Prostate gland (tissue), 2 donors: ENCODE measurements around the gene AQP12B.

Experiments
- POLR2A ChIP-seq: fragments of 450-650 bp; IDR thresholded peaks from one replicate; pipeline ENCODE4 v1.6.1; 2016; ENCODE audit warnings: antibody characterized with exemption, mild to moderate bottlenecking
- TF ChIP-seq, protein P1 (sequence below), 4 experiments: fragments of 200-600 bp in 2 of 4; fragments of 450-650 bp in 2 of 4; sonication (generic) in 2 of 4; IDR thresholded peaks; 1 replicate in 3 of 4; 2 replicates in 1 of 4; pipeline ENCODE4 v1.5.1; 2016 to 2019; ENCODE audit warnings: antibody characterized with exemption in 4 of 4, mild to moderate bottlenecking in 2 of 4, moderate library complexity in 2 of 4

DNA sequence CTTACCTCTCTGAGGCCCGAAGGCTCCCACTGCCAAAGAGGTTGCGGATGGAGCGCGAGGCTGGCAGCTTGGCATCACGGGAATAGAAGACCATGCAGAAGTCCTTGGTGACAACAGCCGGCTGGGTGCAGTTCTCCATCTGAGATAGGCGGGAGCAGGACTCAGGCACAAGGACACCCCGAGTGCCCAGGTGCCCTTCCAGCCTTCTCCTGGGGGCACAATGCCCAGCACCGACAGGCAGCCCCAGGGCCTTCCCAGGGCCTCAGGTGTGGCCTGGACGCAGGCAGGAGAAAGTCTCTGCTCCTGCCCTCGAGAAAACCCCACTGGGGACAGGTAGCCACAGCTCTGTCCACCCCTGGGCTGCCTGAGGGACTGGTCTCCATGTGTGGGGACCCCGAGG lies 42.6 kb upstream of the AQP12B start:
- TF ChIP-seq, protein P1, sequence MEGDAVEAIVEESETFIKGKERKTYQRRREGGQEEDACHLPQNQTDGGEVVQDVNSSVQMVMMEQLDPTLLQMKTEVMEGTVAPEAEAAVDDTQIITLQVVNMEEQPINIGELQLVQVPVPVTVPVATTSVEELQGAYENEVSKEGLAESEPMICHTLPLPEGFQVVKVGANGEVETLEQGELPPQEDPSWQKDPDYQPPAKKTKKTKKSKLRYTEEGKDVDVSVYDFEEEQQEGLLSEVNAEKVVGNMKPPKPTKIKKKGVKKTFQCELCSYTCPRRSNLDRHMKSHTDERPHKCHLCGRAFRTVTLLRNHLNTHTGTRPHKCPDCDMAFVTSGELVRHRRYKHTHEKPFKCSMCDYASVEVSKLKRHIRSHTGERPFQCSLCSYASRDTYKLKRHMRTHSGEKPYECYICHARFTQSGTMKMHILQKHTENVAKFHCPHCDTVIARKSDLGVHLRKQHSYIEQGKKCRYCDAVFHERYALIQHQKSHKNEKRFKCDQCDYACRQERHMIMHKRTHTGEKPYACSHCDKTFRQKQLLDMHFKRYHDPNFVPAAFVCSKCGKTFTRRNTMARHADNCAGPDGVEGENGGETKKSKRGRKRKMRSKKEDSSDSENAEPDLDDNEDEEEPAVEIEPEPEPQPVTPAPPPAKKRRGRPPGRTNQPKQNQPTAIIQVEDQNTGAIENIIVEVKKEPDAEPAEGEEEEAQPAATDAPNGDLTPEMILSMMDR (IDR thresholded peaks at IDR 0.05), result no peak
- TF ChIP-seq POLR2A, result no peak
